GM12878 (cell line): ENCODE data around the gene MRPL33.

Experiments used
- EZH2 ChIP-seq: IDR thresholded peaks from 2 replicates; pipeline ENCODE4 v1.6.1; 2012; ENCODE audit warnings: low read depth, mild to moderate bottlenecking, control low read depth, inconsistent platforms, low read length, borderline replicate concordance; ENCODE audit not compliant: control insufficient read depth
- FOXK2 ChIP-seq: fragments of 450-650 bp; IDR thresholded peaks from 2 replicates; pipeline ENCODE4 v1.6.1; 2017; ENCODE audit warnings: mild to moderate bottlenecking, moderate library complexity
- JUND ChIP-seq: IDR thresholded peaks from 2 replicates; pipeline ENCODE4 v1.6.1; 2012; ENCODE audit warnings: low read depth, mild to moderate bottlenecking, low read length, improper control_type of control experiment, moderate library complexity
- POLR2A ChIP-seq: IDR thresholded peaks from 2 replicates; pipeline ENCODE4 v1.6.1; 2011; ENCODE audit warnings: low read depth, mild to moderate bottlenecking, low read length
- SREBF2 ChIP-seq: IDR thresholded peaks from 2 replicates; pipeline ENCODE4 v1.6.1; 2012; ENCODE audit warnings: mild to moderate bottlenecking, low read length
- ZNF207 ChIP-seq: fragments of 450-650 bp; IDR thresholded peaks from 2 replicates; pipeline ENCODE4 v1.6.1; 2014; ENCODE audit warnings: antibody characterized with exemption, mild to moderate bottlenecking, borderline replicate concordance
- TF ChIP-seq, protein P1 (sequence below), 3 experiments: IDR thresholded peaks in 2 of 3; conservative IDR thresholded peaks in 1 of 3; 2 replicates each; pipeline ENCODE4 v1.5.1; 2011; ENCODE audit warnings: low read depth in 3 of 3, low read length in 3 of 3, mild to moderate bottlenecking in 3 of 3, control low read depth in 2 of 3, moderate library complexity in 2 of 3, inconsistent platforms in 1 of 3, mixed read lengths in 1 of 3; ENCODE audit not compliant: control insufficient read depth in 2 of 3, insufficient read depth in 1 of 3; ENCODE audit errors: extremely low read depth in 1 of 3
- TF ChIP-seq, protein P2 (sequence below): IDR thresholded peaks from 2 replicates; pipeline ENCODE4 v1.6.1; 2012; ENCODE audit warnings: mild to moderate bottlenecking, low read depth, low read length

GRCh38 chr2:27735263-27735904, 36.1 kb upstream of the MRPL33 start:
- TF ChIP-seq SREBF2 = no peak
- no peak for TF ChIP-seq ZNF207
- TF ChIP-seq, protein P1, sequence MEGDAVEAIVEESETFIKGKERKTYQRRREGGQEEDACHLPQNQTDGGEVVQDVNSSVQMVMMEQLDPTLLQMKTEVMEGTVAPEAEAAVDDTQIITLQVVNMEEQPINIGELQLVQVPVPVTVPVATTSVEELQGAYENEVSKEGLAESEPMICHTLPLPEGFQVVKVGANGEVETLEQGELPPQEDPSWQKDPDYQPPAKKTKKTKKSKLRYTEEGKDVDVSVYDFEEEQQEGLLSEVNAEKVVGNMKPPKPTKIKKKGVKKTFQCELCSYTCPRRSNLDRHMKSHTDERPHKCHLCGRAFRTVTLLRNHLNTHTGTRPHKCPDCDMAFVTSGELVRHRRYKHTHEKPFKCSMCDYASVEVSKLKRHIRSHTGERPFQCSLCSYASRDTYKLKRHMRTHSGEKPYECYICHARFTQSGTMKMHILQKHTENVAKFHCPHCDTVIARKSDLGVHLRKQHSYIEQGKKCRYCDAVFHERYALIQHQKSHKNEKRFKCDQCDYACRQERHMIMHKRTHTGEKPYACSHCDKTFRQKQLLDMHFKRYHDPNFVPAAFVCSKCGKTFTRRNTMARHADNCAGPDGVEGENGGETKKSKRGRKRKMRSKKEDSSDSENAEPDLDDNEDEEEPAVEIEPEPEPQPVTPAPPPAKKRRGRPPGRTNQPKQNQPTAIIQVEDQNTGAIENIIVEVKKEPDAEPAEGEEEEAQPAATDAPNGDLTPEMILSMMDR (IDR thresholded peaks at IDR 0.05 in 2 of 3, conservative IDR thresholded peaks at IDR 0.05 in 1 of 3; ENCODE audit: control insufficient read depth in 2 of 3, extremely low read depth in 1 of 3, insufficient read depth in 1 of 3, low read depth in 3 of 3, low read length in 3 of 3) = no peak
- TF ChIP-seq FOXK2 = no peak
- TF ChIP-seq, protein P2, sequence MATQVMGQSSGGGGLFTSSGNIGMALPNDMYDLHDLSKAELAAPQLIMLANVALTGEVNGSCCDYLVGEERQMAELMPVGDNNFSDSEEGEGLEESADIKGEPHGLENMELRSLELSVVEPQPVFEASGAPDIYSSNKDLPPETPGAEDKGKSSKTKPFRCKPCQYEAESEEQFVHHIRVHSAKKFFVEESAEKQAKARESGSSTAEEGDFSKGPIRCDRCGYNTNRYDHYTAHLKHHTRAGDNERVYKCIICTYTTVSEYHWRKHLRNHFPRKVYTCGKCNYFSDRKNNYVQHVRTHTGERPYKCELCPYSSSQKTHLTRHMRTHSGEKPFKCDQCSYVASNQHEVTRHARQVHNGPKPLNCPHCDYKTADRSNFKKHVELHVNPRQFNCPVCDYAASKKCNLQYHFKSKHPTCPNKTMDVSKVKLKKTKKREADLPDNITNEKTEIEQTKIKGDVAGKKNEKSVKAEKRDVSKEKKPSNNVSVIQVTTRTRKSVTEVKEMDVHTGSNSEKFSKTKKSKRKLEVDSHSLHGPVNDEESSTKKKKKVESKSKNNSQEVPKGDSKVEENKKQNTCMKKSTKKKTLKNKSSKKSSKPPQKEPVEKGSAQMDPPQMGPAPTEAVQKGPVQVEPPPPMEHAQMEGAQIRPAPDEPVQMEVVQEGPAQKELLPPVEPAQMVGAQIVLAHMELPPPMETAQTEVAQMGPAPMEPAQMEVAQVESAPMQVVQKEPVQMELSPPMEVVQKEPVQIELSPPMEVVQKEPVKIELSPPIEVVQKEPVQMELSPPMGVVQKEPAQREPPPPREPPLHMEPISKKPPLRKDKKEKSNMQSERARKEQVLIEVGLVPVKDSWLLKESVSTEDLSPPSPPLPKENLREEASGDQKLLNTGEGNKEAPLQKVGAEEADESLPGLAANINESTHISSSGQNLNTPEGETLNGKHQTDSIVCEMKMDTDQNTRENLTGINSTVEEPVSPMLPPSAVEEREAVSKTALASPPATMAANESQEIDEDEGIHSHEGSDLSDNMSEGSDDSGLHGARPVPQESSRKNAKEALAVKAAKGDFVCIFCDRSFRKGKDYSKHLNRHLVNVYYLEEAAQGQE = no peak
- no peak for TF ChIP-seq EZH2
- no peak for TF ChIP-seq POLR2A
- no peak for TF ChIP-seq JUND
